Fibroblast of lung (primary cell): Measurements from ENCODE around the gene LRRFIP1.

Experiments
- CTCF ChIP-seq, 2 donors: IDR thresholded peaks in 1 of 2; conservative IDR thresholded peaks in 1 of 2; 1 replicate in 1 of 2; 2 replicates in 1 of 2; pipeline ENCODE4 v1.5.1; 2011 to 2012; ENCODE audit warnings: low read length in 2 of 2, control low read depth in 1 of 2, inconsistent platforms in 1 of 2, low read depth in 1 of 2, mild to moderate bottlenecking in 1 of 2
- EZH2 ChIP-seq: IDR thresholded peaks from 2 replicates; pipeline ENCODE4 v1.5.1; 2012; ENCODE audit warnings: low read length, control low read depth, mild to moderate bottlenecking; ENCODE audit errors: missing control alignments

DNA sequence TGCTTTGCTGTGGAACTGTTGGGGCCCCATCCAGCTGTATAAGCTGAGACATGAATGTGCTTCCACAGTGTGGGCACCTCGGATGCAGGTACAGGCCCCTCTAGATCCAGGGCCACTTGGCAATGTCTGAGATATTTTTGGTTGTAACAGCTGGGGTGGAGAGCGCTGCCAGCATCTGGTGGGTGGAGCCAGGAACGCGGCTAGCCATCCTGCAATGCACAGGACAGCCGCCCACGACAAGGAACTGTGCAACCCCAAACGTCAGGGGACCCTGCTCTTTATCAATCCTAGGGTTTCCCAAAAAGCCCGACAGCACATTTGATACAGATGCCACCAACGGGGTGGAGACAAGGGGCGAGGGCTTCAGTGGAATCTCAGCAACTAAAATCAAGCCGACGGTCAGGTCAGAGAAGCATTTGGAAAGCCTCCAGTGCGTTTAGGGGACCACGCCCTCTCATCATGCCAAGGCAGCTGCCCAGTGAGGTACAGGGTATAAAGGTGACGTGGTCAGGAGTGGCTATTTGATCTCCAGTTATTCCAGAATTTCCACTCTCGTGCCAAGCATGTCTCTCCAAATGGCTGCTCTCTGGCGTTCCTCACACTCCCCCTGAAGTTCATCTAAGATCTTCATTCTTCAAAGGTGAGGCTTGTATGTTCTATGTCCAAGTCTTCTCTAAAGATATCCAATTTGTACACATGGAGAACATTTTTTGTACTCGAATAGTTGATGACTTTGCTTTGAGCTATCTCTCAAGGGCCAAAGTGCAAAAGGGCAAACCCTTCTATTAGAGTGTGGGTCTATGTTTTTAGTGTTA is 55.7 kb downstream of the LRRFIP1 start:
- TF ChIP-seq CTCF (conservative IDR thresholded peaks at IDR 0.05 in 1 of 2, IDR thresholded peaks at IDR 0.05 in 1 of 2; ENCODE audit: low read depth in 1 of 2, low read length in 2 of 2) (no peak), EZH2 (no peak)
